Skeletal muscle tissue (tissue), 4 donors: ENCODE measurements around the gene PGAP3. TPM values are rescaled to one million over a fixed set of nuclear protein-coding genes. Genes with fewer than 3 reads are reported as not detected.

Experiments used
- H3K27ac ChIP-seq: one replicate; pipeline ENCODE4 v1.7.0; 2013; ENCODE audit warnings: mild to moderate bottlenecking, low read depth, low read length, inconsistent platforms
- H3K27me3 ChIP-seq, 3 donors: one replicate each; pipeline ENCODE4 v1.7.0; 2013; ENCODE audit warnings: low read length in 3 of 3; ENCODE audit not compliant: control insufficient read depth in 3 of 3, insufficient read depth in 3 of 3
- H3K36me3 ChIP-seq, 3 donors: one replicate each; pipeline ENCODE4 v1.7.0; 2013; ENCODE audit warnings: low read length in 3 of 3; ENCODE audit not compliant: control insufficient read depth in 3 of 3, insufficient read depth in 3 of 3
- H3K4me1 ChIP-seq, 3 donors: one replicate each; pipeline ENCODE4 v1.7.0; 2013; ENCODE audit warnings: low read length in 3 of 3, mild to moderate bottlenecking in 3 of 3; ENCODE audit not compliant: control insufficient read depth in 3 of 3, insufficient read depth in 3 of 3
- H3K4me3 ChIP-seq, 3 donors: one replicate each; pipeline ENCODE4 v1.7.0; 2013; ENCODE audit warnings: low read length in 3 of 3
- H3K9ac ChIP-seq, 3 donors: one replicate each; pipeline ENCODE4 v1.7.0; 2013; ENCODE audit warnings: low read length in 3 of 3, mild to moderate bottlenecking in 3 of 3, moderate library complexity in 2 of 3, low read depth in 1 of 3
- H3K9me3 ChIP-seq, 3 donors: one replicate each; pipeline ENCODE4 v1.7.0; 2013; ENCODE audit warnings: low read length in 3 of 3; ENCODE audit not compliant: control insufficient read depth in 3 of 3
- total RNA-seq: library from RNA; depleted of rRNA; stranded (reverse); fragments of >200 nt; gene quantifications from one replicate; pipeline ENCODE4 v1.2.3, GENCODE V29; 2014
- donor health status: Osteomylitis.

Gene PGAP3
- total RNA-seq, 1 donor from 2014 or later: 7.3 TPM

- Histone ChIP-seq H3K4me3 (peak overlapping the region; percentile 24 to 58 (median 35)), H3K4me1 (peaks cover 52 to 81% (median 76%) of the 10 kb centered on the region in 3 donors), H3K27me3 (no peaks in the 10 kb centered on the region), H3K36me3 (peaks cover 3 to 8% (median 4%) of the 10 kb centered on the region in 3 donors), H3K9me3 (no peaks in the 10 kb centered on the region), H3K27ac (peak overlapping the region; percentile 32), H3K9ac (peak overlapping the region; percentile 40 to 77 (median 47))
These were observed 27.2 kb downstream of the PGAP3 start for GRCh38 chr17:39660397-39661385.

DNA sequence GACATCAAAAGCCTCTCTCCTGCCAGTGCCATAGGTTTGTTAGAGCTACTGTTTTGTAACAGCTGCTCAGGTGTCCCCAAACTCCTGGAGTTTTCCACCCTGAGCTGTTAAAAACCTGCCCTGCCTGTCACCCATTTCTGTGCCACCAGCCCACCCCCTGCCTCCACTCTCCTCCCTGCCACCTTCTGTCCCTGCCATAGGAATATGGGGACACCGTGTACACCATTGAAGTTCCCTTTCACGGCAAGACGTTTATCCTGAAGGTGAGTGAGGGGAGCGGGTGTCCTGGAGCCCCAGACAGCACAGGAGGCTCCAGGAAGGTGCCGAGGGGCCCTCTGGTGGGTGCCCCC is 27.9 kb downstream of the PGAP3 start:
- peak overlapping the region; percentile 19 to 77 (median 44) for H3K9ac ChIP-seq
- H3K4me3 ChIP-seq: peak overlapping the region in 2 of 3 donors; percentile 35
- H3K27ac ChIP-seq: peak overlapping the region; percentile 32
- H3K27me3 ChIP-seq: no peaks in the 10 kb centered on the region
- H3K36me3 ChIP-seq: peaks cover 0 to 8% (median 3%) of the 10 kb centered on the region in 3 donors
- no peaks in the 10 kb centered on the region for H3K9me3 ChIP-seq
- H3K4me1 ChIP-seq: peaks cover 52 to 76% (median 75%) of the 10 kb centered on the region in 3 donors

DNA sequence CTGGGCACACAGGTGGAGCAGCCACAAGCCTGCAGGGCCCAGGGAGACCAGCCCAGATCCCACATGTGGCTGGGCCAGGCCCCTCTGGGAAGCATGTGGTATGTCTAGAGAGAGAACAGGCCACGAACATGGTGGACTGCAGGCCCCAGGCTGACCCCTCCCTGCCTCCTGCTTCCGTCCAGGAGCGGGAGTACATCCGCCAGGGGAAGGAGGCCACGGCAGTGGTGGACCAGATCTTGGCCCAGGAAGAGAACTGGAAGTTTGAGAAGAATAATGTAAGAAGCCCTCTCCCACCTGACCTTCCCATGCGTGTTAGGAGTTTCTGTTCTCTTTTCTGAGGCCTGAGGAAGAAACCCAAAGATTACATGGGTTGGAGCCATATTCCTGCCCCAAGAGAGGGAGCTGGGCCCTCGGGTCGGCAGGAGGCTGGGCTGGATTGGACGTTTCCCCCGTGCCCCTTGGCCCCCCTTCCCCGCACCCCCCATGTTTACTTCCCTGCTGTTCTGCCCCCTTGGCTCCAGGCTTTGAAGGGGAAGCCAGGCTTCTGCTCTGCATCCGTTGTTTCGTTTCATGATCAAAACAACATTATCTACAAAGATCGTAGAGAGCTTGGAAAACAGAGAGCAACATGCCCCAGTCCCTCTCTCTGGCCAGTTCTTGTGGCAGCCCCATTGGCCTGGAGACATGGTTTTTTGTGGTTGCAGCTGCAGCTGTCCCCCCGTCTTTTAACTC is 28.4 kb downstream of the PGAP3 start:
- no peaks in the 10 kb centered on the region for H3K27me3 ChIP-seq
- H3K9ac ChIP-seq: peak overlapping the region in 1 of 3 donors; percentile 77
- peak overlapping the region in 1 of 3 donors; percentile 35 for H3K4me3 ChIP-seq
- H3K9me3 ChIP-seq: no peaks in the 10 kb centered on the region
- H3K4me1 ChIP-seq: peaks cover 49 to 74% (median 71%) of the 10 kb centered on the region in 3 donors
- H3K36me3 ChIP-seq: peaks cover 0 to 8% (median 3%) of the 10 kb centered on the region in 3 donors
- H3K27ac ChIP-seq: peak overlapping the region; percentile 32

DNA sequence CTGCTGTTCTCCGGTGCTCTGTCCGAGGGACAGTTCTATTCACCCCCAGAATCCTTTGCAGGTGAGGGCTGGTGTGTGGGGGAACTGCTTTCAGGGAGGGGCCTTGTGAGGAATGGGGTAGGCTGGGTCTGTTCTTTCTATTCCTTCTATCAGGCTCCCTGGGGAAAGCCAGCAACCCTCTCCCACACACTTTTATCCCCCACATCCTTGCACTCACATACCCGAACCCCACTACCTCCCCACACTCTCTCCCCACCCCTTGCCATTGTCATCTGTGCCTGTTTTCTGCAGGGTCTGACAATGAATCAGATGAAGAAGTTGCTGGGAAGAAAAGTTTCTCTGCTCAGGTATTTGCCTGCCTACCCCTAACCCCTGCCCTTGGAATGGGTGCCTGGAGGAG is 29.1 kb downstream of the PGAP3 start:
- H3K27ac ChIP-seq: no peak overlapping the region
- H3K4me1 ChIP-seq: peaks cover 48 to 74% (median 69%) of the 10 kb centered on the region in 3 donors
- peaks cover 0 to 8% (median 3%) of the 10 kb centered on the region in 3 donors for H3K36me3 ChIP-seq
- H3K4me3 ChIP-seq: no peak overlapping the region
- no peaks in the 10 kb centered on the region for H3K27me3 ChIP-seq
- peak overlapping the region in 1 of 3 donors; percentile 45 for H3K9ac ChIP-seq
- no peaks in the 10 kb centered on the region for H3K9me3 ChIP-seq

GRCh38 chr17:39658346-39658745 is 29.5 kb downstream of the PGAP3 start:
- Histone ChIP-seq H3K27ac (peak overlapping the region; percentile 2), H3K4me3 (no peak overlapping the region), H3K9me3 (no peaks in the 10 kb centered on the region), H3K27me3 (no peaks in the 10 kb centered on the region), H3K36me3 (peaks cover 0 to 8% (median 3%) of the 10 kb centered on the region in 3 donors), H3K9ac (peak overlapping the region in 1 of 3 donors; percentile 45), H3K4me1 (peaks cover 48 to 76% (median 70%) of the 10 kb centered on the region in 3 donors)

GRCh38 chr17:39655105-39655504 is 32.8 kb downstream of the PGAP3 start:
- Histone ChIP-seq H3K9ac (no peak overlapping the region), H3K36me3 (peaks cover 0 to 3% (median 2%) of the 10 kb centered on the region in 3 donors)

GRCh38 chr17:39653662-39654331 is 34.1 kb downstream of the PGAP3 start:
- no peaks in the 10 kb centered on the region for H3K27me3 ChIP-seq
- H3K9ac ChIP-seq: peak overlapping the region in 1 of 3 donors; percentile 54
- no peak overlapping the region for H3K4me3 ChIP-seq
- H3K9me3 ChIP-seq: no peaks in the 10 kb centered on the region
- H3K36me3 ChIP-seq: peaks cover 0 to 3% (median 2%) of the 10 kb centered on the region in 3 donors
- H3K4me1 ChIP-seq: peaks cover 15 to 48% (median 35%) of the 10 kb centered on the region in 3 donors
- H3K27ac ChIP-seq: no peak overlapping the region

More at GRCh38 chr17:39655105-39655504, 32.8 kb downstream of the PGAP3 start:
- Histone ChIP-seq H3K4me3 (no peak overlapping the region), H3K27ac (no peak overlapping the region), H3K9me3 (no peaks in the 10 kb centered on the region), H3K27me3 (no peaks in the 10 kb centered on the region), H3K4me1 (peaks cover 19 to 60% (median 45%) of the 10 kb centered on the region in 3 donors)

- Histone ChIP-seq H3K36me3 (peaks cover 0 to 3% (median 2%) of the 10 kb centered on the region in 3 donors), H3K27me3 (no peaks in the 10 kb centered on the region), H3K9me3 (no peaks in the 10 kb centered on the region), H3K9ac (no peak overlapping the region), H3K4me3 (no peak overlapping the region), H3K27ac (no peak overlapping the region), H3K4me1 (peaks cover 15 to 43% (median 30%) of the 10 kb centered on the region in 3 donors)
These were observed 34.6 kb downstream of the PGAP3 start for GRCh38 chr17:39653316-39653661.

- no peak overlapping the region for H3K4me3 ChIP-seq
- H3K9ac ChIP-seq: peak overlapping the region in 1 of 3 donors; percentile 40
These were observed 35.1 kb downstream of the PGAP3 start for GRCh38 chr17:39652587-39653315.

More at GRCh38 chr17:39652587-39653315, 35.1 kb downstream of the PGAP3 start:
- Histone ChIP-seq H3K9me3 (no peaks in the 10 kb centered on the region), H3K4me1 (peaks cover 14 to 37% (median 25%) of the 10 kb centered on the region in 3 donors), H3K36me3 (peaks cover 0 to 2% (median 2%) of the 10 kb centered on the region in 3 donors), H3K27ac (no peak overlapping the region), H3K27me3 (no peaks in the 10 kb centered on the region)
